ENCODE measurements around the gene PPID. TPM values are rescaled to one million over a fixed set of nuclear protein-coding genes. Genes with fewer than 3 reads are reported as not detected.

PPID gene
- total and polyA plus RNA-seq, 9 of the 15 experiments (the other 6 are each of a cell fraction or from before 2014, with no cell fraction given) = 46.5 to 160 (median 98.6) TPM

GRCh38 chr4:158671915-158672806 is 51.0 kb downstream of the PPID start, which contains the start of gene ETFDH (continued):
- TF ChIP-seq CREB3L1 (IDR thresholded peaks at IDR 0.05; ENCODE audit: borderline replicate concordance, low read depth) (peak; percentile 93), MYC (IDR thresholded peaks at IDR 0.05; ENCODE audit: low read depth, low read length) (peak; percentile 77; the same call in 1 of the 2 replicates), MYC (CRISPR knock-in tag; IDR thresholded peaks at IDR 0.05; ENCODE audit: borderline replicate concordance, low read depth) (peak; percentile 36; the same call in 1 of the 2 replicates), EGR1 (conservative IDR thresholded peaks at IDR 0.05) (0 out of 2 replicates have a peak, but pooled peaks have one; percentile 13), SRSF7 (optimal IDR thresholded peaks at IDR 0.05; ENCODE audit: low read depth, low read length) (no peak), NBN (IDR thresholded peaks at IDR 0.05; ENCODE audit: low read depth) (peak; percentile 91), RB1 (IDR thresholded peaks at IDR 0.05; ENCODE audit: low read depth) (peak; percentile 89), ETV5 (CRISPR knock-in tag; IDR thresholded peaks at IDR 0.05; ENCODE audit: low read depth) (peak; percentile 80), TEAD4 (IDR thresholded peaks at IDR 0.05; ENCODE audit: low read length) (no peak; the same call in 1 of the 2 replicates), TEAD4 (CRISPR knock-in tag; IDR thresholded peaks at IDR 0.05; ENCODE audit: borderline replicate concordance) (no peak), ZNF551 (CRISPR knock-in tag; IDR thresholded peaks at IDR 0.05) (no peak), ELF2 (CRISPR knock-in tag; IDR thresholded peaks at IDR 0.05) (peak; percentile 92), ZNF57 (CRISPR knock-in tag; IDR thresholded peaks at IDR 0.05) (no peak), ZNF77 (CRISPR knock-in tag; IDR thresholded peaks at IDR 0.05) (no peak), ATF2 (CRISPR knock-in tag; IDR thresholded peaks at IDR 0.05) (no peak)
